ENCODE data around the gene MTNR1B.

The MTNR1B gene

GRCh38 chr11:92960886-92961285 is 8.6 kb upstream of the MTNR1B start:
- TF ChIP-seq, protein P1, sequence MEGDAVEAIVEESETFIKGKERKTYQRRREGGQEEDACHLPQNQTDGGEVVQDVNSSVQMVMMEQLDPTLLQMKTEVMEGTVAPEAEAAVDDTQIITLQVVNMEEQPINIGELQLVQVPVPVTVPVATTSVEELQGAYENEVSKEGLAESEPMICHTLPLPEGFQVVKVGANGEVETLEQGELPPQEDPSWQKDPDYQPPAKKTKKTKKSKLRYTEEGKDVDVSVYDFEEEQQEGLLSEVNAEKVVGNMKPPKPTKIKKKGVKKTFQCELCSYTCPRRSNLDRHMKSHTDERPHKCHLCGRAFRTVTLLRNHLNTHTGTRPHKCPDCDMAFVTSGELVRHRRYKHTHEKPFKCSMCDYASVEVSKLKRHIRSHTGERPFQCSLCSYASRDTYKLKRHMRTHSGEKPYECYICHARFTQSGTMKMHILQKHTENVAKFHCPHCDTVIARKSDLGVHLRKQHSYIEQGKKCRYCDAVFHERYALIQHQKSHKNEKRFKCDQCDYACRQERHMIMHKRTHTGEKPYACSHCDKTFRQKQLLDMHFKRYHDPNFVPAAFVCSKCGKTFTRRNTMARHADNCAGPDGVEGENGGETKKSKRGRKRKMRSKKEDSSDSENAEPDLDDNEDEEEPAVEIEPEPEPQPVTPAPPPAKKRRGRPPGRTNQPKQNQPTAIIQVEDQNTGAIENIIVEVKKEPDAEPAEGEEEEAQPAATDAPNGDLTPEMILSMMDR (IDR thresholded peaks at IDR 0.05; ENCODE audit: low read depth, low read length, missing control alignments) = no peak
- no peak overlapping the region for H3K4me3 ChIP-seq (replicated peaks; ENCODE audit: low read depth, low read length)

GRCh38 chr11:92962446-92962845 is 7.0 kb upstream of the MTNR1B start:
- TF ChIP-seq, protein P1 (IDR thresholded peaks at IDR 0.05; ENCODE audit: low read depth, low read length, missing control alignments) = no peak
- H3K4me3 ChIP-seq (replicated peaks; ENCODE audit: low read depth, low read length) = no peak overlapping the region
- no peak for DNase-seq (ENCODE audit: extremely low read depth, low read depth)

More at GRCh38 chr11:92960886-92961285, 8.6 kb upstream of the MTNR1B start:
- DNase-seq (ENCODE audit: extremely low read depth, low read depth) = no peak

- no peak for DNase-seq (ENCODE audit: extremely low read depth, low read depth)
- TF ChIP-seq, protein P1 (IDR thresholded peaks at IDR 0.05; ENCODE audit: low read depth, low read length, missing control alignments) = no peak
- no peak overlapping the region for H3K4me3 ChIP-seq (replicated peaks; ENCODE audit: low read depth, low read length)
Observed at GRCh38 chr11:92964471-92964870, 5.0 kb upstream of the MTNR1B start.

- no peak for DNase-seq (ENCODE audit: extremely low read depth, low read depth)
- TF ChIP-seq, protein P1 (IDR thresholded peaks at IDR 0.05; ENCODE audit: low read depth, low read length, missing control alignments) = no peak
- H3K4me3 ChIP-seq (replicated peaks; ENCODE audit: low read depth, low read length) = no peak overlapping the region
Observed at GRCh38 chr11:92965196-92965595, 4.3 kb upstream of the MTNR1B start.

GRCh38 chr11:92967178-92967577 is 2.3 kb upstream of the MTNR1B start:
- DNase-seq (ENCODE audit: extremely low read depth, low read depth) = no peak
- H3K4me3 ChIP-seq (replicated peaks; ENCODE audit: low read depth, low read length) = no peak overlapping the region
- TF ChIP-seq, protein P1 (IDR thresholded peaks at IDR 0.05; ENCODE audit: low read depth, low read length, missing control alignments) = no peak

DNA sequence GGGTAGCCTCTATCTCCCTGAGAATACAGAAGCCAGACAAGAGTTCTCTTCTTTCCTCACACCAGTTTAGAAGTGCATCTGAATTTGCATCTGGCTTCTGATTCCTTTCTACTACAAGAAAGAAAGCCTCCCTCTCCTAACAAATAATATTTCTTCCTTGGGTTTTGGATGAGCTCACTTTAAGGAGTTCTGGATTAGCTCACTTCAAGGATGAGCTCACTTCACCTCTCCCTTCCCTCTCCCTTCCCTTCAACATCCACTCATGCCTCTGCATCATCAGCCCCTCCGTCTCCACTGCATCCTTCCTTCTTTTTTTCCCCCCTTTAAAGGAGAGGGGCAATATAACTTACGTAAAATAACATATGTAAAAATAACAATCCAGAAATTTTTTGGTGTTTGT is 1.6 kb upstream of the MTNR1B start:
- TF ChIP-seq, protein P1 (IDR thresholded peaks at IDR 0.05; ENCODE audit: low read depth, low read length, missing control alignments) = no peak
- no peak overlapping the region for H3K4me3 ChIP-seq (replicated peaks; ENCODE audit: low read depth, low read length)
- no peak for DNase-seq (ENCODE audit: extremely low read depth, low read depth)

DNA sequence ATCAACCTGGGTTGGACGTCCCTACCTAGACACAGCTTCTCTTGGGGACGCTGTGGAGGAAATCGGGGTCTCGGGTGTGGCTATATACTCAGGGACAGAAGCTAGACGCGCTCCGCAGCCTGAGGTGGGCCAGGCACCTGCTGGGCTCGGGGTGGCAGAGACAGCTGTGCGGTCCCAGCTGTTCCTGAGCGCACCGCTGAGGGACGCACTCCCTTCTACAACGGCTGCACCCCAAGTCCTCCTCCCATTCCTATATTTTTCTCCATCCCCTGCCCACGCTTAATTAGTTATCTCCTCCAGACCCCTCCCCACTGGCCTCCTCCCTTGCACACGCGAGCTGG is 188 bp upstream of the MTNR1B start:
- TF ChIP-seq, protein P1 (IDR thresholded peaks at IDR 0.05; ENCODE audit: low read depth, low read length, missing control alignments) = no peak
- H3K4me3 ChIP-seq (replicated peaks; ENCODE audit: low read depth, low read length) = no peak overlapping the region

More for the DNA sequence above, 188 bp upstream of the MTNR1B start:
- DNase-seq (ENCODE audit: extremely low read depth, low read depth) = no peak
